H9 (cell line): ENCODE measurements around the gene ZNF648. TPM values are rescaled to one million over a fixed set of nuclear protein-coding genes. Genes with fewer than 3 reads are reported as not detected.

ENCODE experiments used
- DNase-seq: peaks from one replicate; pipeline ENCODE4 v3.0.0-alpha.2; 2017
- H2AFZ ChIP-seq: one replicate; pipeline ENCODE4 v1.6.1; 2013; ENCODE audit warnings: mild to moderate bottlenecking, low read length, control low read depth, moderate library complexity
- H2AK5ac ChIP-seq: 2 replicates; pipeline ENCODE4 v1.6.1; 2013; ENCODE audit warnings: low read length, control low read depth, mixed read lengths; ENCODE audit not compliant: insufficient read length
- H2BK120ac ChIP-seq: one replicate; pipeline ENCODE4 v1.6.1; 2013; ENCODE audit warnings: low read depth, mild to moderate bottlenecking, low read length, control low read depth, inconsistent platforms; ENCODE audit not compliant: poor library complexity, severe bottlenecking
- H2BK12ac ChIP-seq: 2 replicates; pipeline ENCODE4 v1.6.1; 2013; ENCODE audit warnings: low read length, control low read depth, mixed read lengths, low read depth; ENCODE audit not compliant: insufficient read length
- H2BK15ac ChIP-seq: 2 replicates; pipeline ENCODE4 v1.6.1; 2013; ENCODE audit warnings: low read depth, low read length, control low read depth
- H2BK20ac ChIP-seq: one replicate; pipeline ENCODE4 v1.6.1; 2013; ENCODE audit warnings: low read depth, mild to moderate bottlenecking, low read length, control low read depth, inconsistent platforms; ENCODE audit not compliant: poor library complexity, severe bottlenecking
- H2BK5ac ChIP-seq: 2 replicates; pipeline ENCODE4 v1.6.1; 2013; ENCODE audit warnings: low read length, control low read depth, mixed read lengths; ENCODE audit not compliant: insufficient read length
- H3K14ac ChIP-seq: 2 replicates; pipeline ENCODE4 v1.6.1; 2013; ENCODE audit warnings: low read length, control low read depth; ENCODE audit not compliant: insufficient read depth
- H3K18ac ChIP-seq: 2 replicates; pipeline ENCODE4 v1.6.1; 2013; ENCODE audit warnings: low read depth, mild to moderate bottlenecking, mixed read lengths, low read length, control low read depth; ENCODE audit not compliant: insufficient read length
- H3K23ac ChIP-seq: 2 replicates; pipeline ENCODE4 v1.6.1; 2013; ENCODE audit warnings: low read length, control low read depth, mixed read lengths, low read depth; ENCODE audit not compliant: insufficient read length
- H3K23me2 ChIP-seq: 2 replicates; pipeline ENCODE4 v1.6.1; 2013; ENCODE audit warnings: low read depth, mild to moderate bottlenecking, mixed read lengths, low read length, control low read depth; ENCODE audit not compliant: insufficient read length, poor library complexity, severe bottlenecking
- H3K27ac ChIP-seq: 2 replicates; pipeline ENCODE4 v1.5.1; 2013; ENCODE audit warnings: low read length, control low read depth, mixed read lengths, low read depth; ENCODE audit not compliant: insufficient read length
- H3K27me3 ChIP-seq: 2 replicates; pipeline ENCODE4 v1.6.1; 2013; ENCODE audit warnings: low read length, control low read depth, inconsistent platforms; ENCODE audit not compliant: insufficient read depth
- H3K4ac ChIP-seq: 2 replicates; pipeline ENCODE4 v1.6.1; 2013; ENCODE audit warnings: low read depth, mild to moderate bottlenecking, control low read depth, inconsistent platforms, low read length, moderate library complexity
- H3K4me1 ChIP-seq: 2 replicates; pipeline ENCODE4 v1.6.1; 2013; ENCODE audit warnings: low read length, control low read depth, inconsistent platforms; ENCODE audit not compliant: insufficient read depth
- H3K4me2 ChIP-seq: 2 replicates; pipeline ENCODE4 v1.6.1; 2013; ENCODE audit warnings: low read length, control low read depth, mixed read lengths; ENCODE audit not compliant: insufficient read length, insufficient read depth
- H3K56ac ChIP-seq: 2 replicates; pipeline ENCODE4 v1.6.1; 2013; ENCODE audit warnings: low read depth, mild to moderate bottlenecking, mixed read lengths, low read length, control low read depth; ENCODE audit not compliant: insufficient read length
- H3K79me1 ChIP-seq: 2 replicates; pipeline ENCODE4 v1.6.1; 2013; ENCODE audit warnings: low read depth, mild to moderate bottlenecking, moderate library complexity, low read length, control low read depth, inconsistent platforms; ENCODE audit not compliant: insufficient read depth, poor library complexity, severe bottlenecking
- H3K79me2 ChIP-seq: 2 replicates; pipeline ENCODE4 v1.6.1; 2013; ENCODE audit warnings: low read length, control low read depth, inconsistent platforms; ENCODE audit not compliant: insufficient read depth
- H3K9ac ChIP-seq: 2 replicates; pipeline ENCODE4 v1.6.1; 2013; ENCODE audit warnings: low read length, control low read depth, mixed read lengths; ENCODE audit not compliant: insufficient read length; ENCODE audit errors: extremely low read depth
- H3K9me3 ChIP-seq: one replicate; pipeline ENCODE4 v1.6.1; 2013; ENCODE audit warnings: low read depth, low read length, inconsistent platforms; ENCODE audit not compliant: control insufficient read depth
- H3T11ph ChIP-seq: one replicate; pipeline ENCODE4 v1.6.1; 2013; ENCODE audit warnings: mild to moderate bottlenecking, low read length, control low read depth, inconsistent platforms
- H4K20me1 ChIP-seq: one replicate; pipeline ENCODE4 v1.6.1; 2013; ENCODE audit not compliant: control insufficient read depth, insufficient read length, insufficient read depth
- H4K5ac ChIP-seq: 2 replicates; pipeline ENCODE4 v1.6.1; 2013; ENCODE audit warnings: low read depth, mild to moderate bottlenecking, mixed read lengths, low read length, control low read depth; ENCODE audit not compliant: insufficient read length
- H4K8ac ChIP-seq: replicated peaks from 2 replicates; pipeline ENCODE4 v1.6.1; 2013; ENCODE audit warnings: low read length, control low read depth, mixed read lengths, low read depth; ENCODE audit not compliant: insufficient read length
- H4K91ac ChIP-seq: 2 replicates; pipeline ENCODE4 v1.6.1; 2013; ENCODE audit warnings: low read depth, mild to moderate bottlenecking, moderate library complexity, mixed read lengths, low read length, control low read depth; ENCODE audit not compliant: insufficient read length
- H3K27ac Mint-ChIP-seq, 3 experiments: 2 replicates in 2 of 3; 3 replicates in 1 of 3; pipeline ENCODE4 v1.8.0; 2020 to 2021; ENCODE audit warnings: mixed read lengths in 3 of 3, mild to moderate bottlenecking in 1 of 3, moderate library complexity in 1 of 3
- H3K27me3 Mint-ChIP-seq: 2 replicates; pipeline ENCODE4 v1.8.0; 2021; ENCODE audit warnings: low read depth, mild to moderate bottlenecking, moderate library complexity, mixed read lengths
- H3K36me3 Mint-ChIP-seq, 3 experiments: 2 replicates in 2 of 3; 3 replicates in 1 of 3; pipeline ENCODE4 v1.8.0; 2020 to 2021; ENCODE audit warnings: low read depth in 3 of 3, mixed read lengths in 3 of 3; ENCODE audit not compliant: insufficient read depth in 1 of 3
- H3K4me1 Mint-ChIP-seq, 2 experiments: 2 replicates each; pipeline ENCODE4 v1.8.0; 2020; ENCODE audit warnings: mixed read lengths in 2 of 2
- H3K4me3 Mint-ChIP-seq, 2 experiments: 2 replicates in 1 of 2; 3 replicates in 1 of 2; pipeline ENCODE4 v1.8.0; 2020 to 2021; ENCODE audit warnings: mild to moderate bottlenecking in 2 of 2, mixed read lengths in 2 of 2, moderate library complexity in 1 of 2
- H3K9me3 Mint-ChIP-seq, 2 experiments: 2 replicates in 1 of 2; 3 replicates in 1 of 2; pipeline ENCODE4 v1.8.0; 2020; ENCODE audit warnings: mild to moderate bottlenecking in 2 of 2, mixed read lengths in 2 of 2, moderate library complexity in 1 of 2
- CTCF ChIP-seq: fragments of 200-600 bp; sonication (generic); conservative IDR thresholded peaks from 3 replicates; pipeline ENCODE4 v1.8.0; 2021; ENCODE audit warnings: antibody characterized with exemption, mild to moderate bottlenecking
- WGBS: extraction: QIAGEN DNeasy Blood & Tissue Kit; methylation state at CpG from one replicate; pipeline ENCODE4 v1.1.7; 2013; ENCODE audit warnings: missing lambda C conversion rate, low lambda C conversion rate, mixed read lengths; ENCODE audit not compliant: insufficient read length; ENCODE audit errors: extremely low coverage; 5-methylcytosine and 5-hydroxymethylcytosine counted together
- total RNA-seq: library from RNA; stranded (reverse); gene quantifications from 2 replicates; pipeline ENCODE4 v1.2.1, GENCODE V29; 2021

ZNF648 gene
- total RNA-seq, 1 experiment from 2014 or later = 1.4 TPM

- H3T11ph ChIP-seq = no peak overlapping the region
- TF ChIP-seq CTCF = no peak
- H3K36me3 Mint-ChIP-seq = no peaks in the 10 kb centered on the region
- no peak overlapping the region for H3K23ac ChIP-seq
- H3K9me3 ChIP-seq = no peaks in the 10 kb centered on the region
- H3K79me2 ChIP-seq = no peaks in the 10 kb centered on the region
- no peak overlapping the region for H4K8ac ChIP-seq
- no peaks in the 10 kb centered on the region for H4K20me1 ChIP-seq
- DNase-seq = no peak
- H2BK20ac ChIP-seq = no peak overlapping the region
- H2AFZ ChIP-seq = no peak overlapping the region
- no peak overlapping the region for H3K9ac ChIP-seq
- H3K14ac ChIP-seq = no peak overlapping the region
- H3K27ac Mint-ChIP-seq = no peak overlapping the region
- H3K4me1 ChIP-seq = no peaks in the 10 kb centered on the region
- H3K9me3 Mint-ChIP-seq = no peaks in the 10 kb centered on the region
- H3K23me2 ChIP-seq = no peaks in the 10 kb centered on the region
- peak overlapping the region; percentile 41 for H4K91ac ChIP-seq
- no CpG with 5 or more reads among the region's 8 CpGs for WGBS
- peaks cover 3% of the 10 kb centered on the region; the same call in 1 of the 2 replicates for H3K27me3 Mint-ChIP-seq
- H2BK12ac ChIP-seq = no peak overlapping the region
- H2BK5ac ChIP-seq = no peak overlapping the region
- no peak overlapping the region for H2BK15ac ChIP-seq
- no peak overlapping the region for H2BK120ac ChIP-seq
- no peaks in the 10 kb centered on the region for H3K79me1 ChIP-seq
- H3K4me1 Mint-ChIP-seq = peaks cover 15% of the 10 kb centered on the region in 2 experiments
- H3K56ac ChIP-seq = no peak overlapping the region
- no peak overlapping the region for H4K5ac ChIP-seq
- no peak overlapping the region for H2AK5ac ChIP-seq
- H3K18ac ChIP-seq = no peak overlapping the region
- no peak overlapping the region for H3K4ac ChIP-seq
- no peak overlapping the region for H3K4me3 Mint-ChIP-seq
- H3K27me3 ChIP-seq = no peaks in the 10 kb centered on the region
- no peak overlapping the region for H3K4me2 ChIP-seq
- no peak overlapping the region for H3K27ac ChIP-seq
Measured at GRCh38 chr1:182086136-182086535, 24.6 kb upstream of the ZNF648 start.
